HG02798 (cell line): Measurements from ENCODE around the gene CCT8L2.
"Not testable (repeated sequence)": the region's sequence is repeated elsewhere in the genome, so short reads cannot be mapped to it uniquely, and the experiment has no call there.

Experiments
- ATAC-seq: cut with Tn5 transposase; IDR thresholded peaks from one replicate; pipeline ENCODE4 v1.9.1; 2021; ENCODE audit warnings: mild to moderate bottlenecking; ENCODE audit not compliant: unreplicated experiment, poor library complexity

Gene CCT8L2

GRCh38 chr22:16599648-16600047, 7.0 kb upstream of the CCT8L2 start:
- ATAC-seq: not testable (repeated sequence)

GRCh38 chr22:16595251-16595650, 2.6 kb upstream of the CCT8L2 start:
- ATAC-seq: not testable (repeated sequence)

- no peak for ATAC-seq
Observed at GRCh38 chr22:16594026-16594425, 1.4 kb upstream of the CCT8L2 start.

GRCh38 chr22:16592231-16592630, 379 bp downstream of the CCT8L2 start:
- ATAC-seq: not testable (repeated sequence)

- ATAC-seq: not testable (repeated sequence)
Observed at GRCh38 chr22:16591136-16591535, 1.5 kb downstream of the CCT8L2 start.

GRCh38 chr22:16586991-16587390, 5.6 kb downstream of the CCT8L2 start:
- ATAC-seq: no peak

- ATAC-seq: no peak
Observed at GRCh38 chr22:16586170-16586569, 6.4 kb downstream of the CCT8L2 start.

- ATAC-seq: not testable (repeated sequence)
Observed at GRCh38 chr22:16580872-16581271, 11.7 kb downstream of the CCT8L2 start.

GRCh38 chr22:16569240-16569834, 23.3 kb downstream of the CCT8L2 start:
- not testable (repeated sequence) for ATAC-seq

- ATAC-seq: no peak
Observed at GRCh38 chr22:16568425-16568758, 24.2 kb downstream of the CCT8L2 start.

GRCh38 chr22:16567617-16568424, 24.8 kb downstream of the CCT8L2 start:
- not testable (repeated sequence) for ATAC-seq

- ATAC-seq: not testable (repeated sequence)
Observed at GRCh38 chr22:16566421-16567151, 26.0 kb downstream of the CCT8L2 start.

- not testable (repeated sequence) for ATAC-seq
Observed at GRCh38 chr22:16565585-16566420, 26.8 kb downstream of the CCT8L2 start.

- not testable (repeated sequence) for ATAC-seq
Observed at GRCh38 chr22:16564837-16565584, 27.6 kb downstream of the CCT8L2 start.

- no peak for ATAC-seq
Observed at GRCh38 chr22:16563555-16564520, 28.8 kb downstream of the CCT8L2 start.

- no peak for ATAC-seq
Observed at GRCh38 chr22:16562711-16563554, 29.7 kb downstream of the CCT8L2 start.

- ATAC-seq: not testable (repeated sequence)
Observed at GRCh38 chr22:16561093-16561658, 31.4 kb downstream of the CCT8L2 start.
